ENCODE measurements around the gene ZFR. TPM values are rescaled to one million over a fixed set of nuclear protein-coding genes. Genes with fewer than 3 reads are reported as not detected.
"Not testable (repeated sequence)": the region's sequence is repeated elsewhere in the genome, so short reads cannot be mapped to it uniquely, and the experiment has no call there.

ZFR gene
- polyA plus RNA-seq, 1 donor (not counting 4 experiments of a cell fraction or from before 2014, with no cell fraction given): 58.7 TPM

GRCh38 chr5:32454821-32455220 is 10.3 kb upstream of the ZFR start:
- H3K9me3 ChIP-seq (ENCODE audit: control insufficient read depth, low read depth, low read length): no peaks in the 10 kb centered on the region
- H3K79me2 ChIP-seq (ENCODE audit: control insufficient read depth, insufficient read depth, low read length): no peaks in the 10 kb centered on the region
- DNase-seq (ENCODE audit: low read depth, low spot score) (no peak), FAIRE-seq (no peak)
- no peak for TF ChIP-seq CTCF (optimal IDR thresholded peaks at IDR 0.05 in 1 of 3, IDR thresholded peaks at IDR 0.05 in 1 of 3, conservative IDR thresholded peaks at IDR 0.05 in 1 of 3; ENCODE audit: extremely low read depth in 1 of 3, insufficient read depth in 2 of 3, low read length in 3 of 3)
- no peak for TF ChIP-seq EZH2 (IDR thresholded peaks at IDR 0.05; ENCODE audit: low read length)
- no peaks in the 10 kb centered on the region for H3K36me3 ChIP-seq (ENCODE audit: control insufficient read depth in 2 of 2, extremely low read depth in 1 of 2, insufficient read depth in 2 of 2, low read length in 2 of 2)
- no peaks in the 10 kb centered on the region for H3K4me1 ChIP-seq (ENCODE audit: control insufficient read depth, extremely low read depth, insufficient read depth, low read length)
- H4K20me1 ChIP-seq (ENCODE audit: control insufficient read depth, extremely low read depth, insufficient read depth, low read length): no peaks in the 10 kb centered on the region
- no peak overlapping the region for H3K4me2 ChIP-seq (ENCODE audit: control insufficient read depth, extremely low read depth, insufficient read depth, low read depth, low read length)
- no peak overlapping the region for H3K9ac ChIP-seq (ENCODE audit: control insufficient read depth, extremely low read depth, insufficient read depth, low read length)
- no peaks in the 10 kb centered on the region for H3K9me1 ChIP-seq (ENCODE audit: control insufficient read depth, extremely low read depth, insufficient read depth, low read length)
- H3K27me3 ChIP-seq (ENCODE audit: control insufficient read depth, extremely low read depth, insufficient read depth, low read length): peaks cover 2% of the 10 kb centered on the region
- H2AFZ ChIP-seq (ENCODE audit: control insufficient read depth, low read length): no peak overlapping the region
- H3K4me3 ChIP-seq (ENCODE audit: control insufficient read depth in 2 of 3, extremely low read depth in 1 of 3, insufficient read depth in 2 of 3, low read depth in 1 of 3, low read length in 3 of 3): no peak overlapping the region
- H3K27ac ChIP-seq (ENCODE audit: control insufficient read depth, insufficient read depth, low read length): no peak overlapping the region
- dilution Hi-C loops (cut with MboI; ENCODE audit: extremely low pct_ligation_motif_present, low sequenced_read_pairs): no loop called here

GRCh38 chr5:32453916-32454315 is 9.4 kb upstream of the ZFR start:
- no peaks in the 10 kb centered on the region for H3K4me1 ChIP-seq (ENCODE audit: control insufficient read depth, extremely low read depth, insufficient read depth, low read length)
- no peak overlapping the region for H3K4me2 ChIP-seq (ENCODE audit: control insufficient read depth, extremely low read depth, insufficient read depth, low read depth, low read length)
- no peak overlapping the region for H3K9ac ChIP-seq (ENCODE audit: control insufficient read depth, extremely low read depth, insufficient read depth, low read length)
- H3K27me3 ChIP-seq (ENCODE audit: control insufficient read depth, extremely low read depth, insufficient read depth, low read length): peaks cover 2% of the 10 kb centered on the region
- H2AFZ ChIP-seq (ENCODE audit: control insufficient read depth, low read length): no peak overlapping the region
- dilution Hi-C loops (cut with MboI; ENCODE audit: extremely low pct_ligation_motif_present, low sequenced_read_pairs): no loop called here
- no peaks in the 10 kb centered on the region for H3K9me3 ChIP-seq (ENCODE audit: control insufficient read depth, low read depth, low read length)
- TF ChIP-seq CTCF (optimal IDR thresholded peaks at IDR 0.05 in 1 of 3, IDR thresholded peaks at IDR 0.05 in 1 of 3, conservative IDR thresholded peaks at IDR 0.05 in 1 of 3; ENCODE audit: extremely low read depth in 1 of 3, insufficient read depth in 2 of 3, low read length in 3 of 3) (no peak), EZH2 (IDR thresholded peaks at IDR 0.05; ENCODE audit: low read length) (no peak)
- H3K4me3 ChIP-seq (ENCODE audit: control insufficient read depth in 2 of 3, extremely low read depth in 1 of 3, insufficient read depth in 2 of 3, low read depth in 1 of 3, low read length in 3 of 3): no peak overlapping the region
- no peaks in the 10 kb centered on the region for H3K36me3 ChIP-seq (ENCODE audit: control insufficient read depth in 2 of 2, extremely low read depth in 1 of 2, insufficient read depth in 2 of 2, low read length in 2 of 2)
- no peaks in the 10 kb centered on the region for H4K20me1 ChIP-seq (ENCODE audit: control insufficient read depth, extremely low read depth, insufficient read depth, low read length)
- no peaks in the 10 kb centered on the region for H3K9me1 ChIP-seq (ENCODE audit: control insufficient read depth, extremely low read depth, insufficient read depth, low read length)
- no peaks in the 10 kb centered on the region for H3K79me2 ChIP-seq (ENCODE audit: control insufficient read depth, insufficient read depth, low read length)
- no peak overlapping the region for H3K27ac ChIP-seq (ENCODE audit: control insufficient read depth, insufficient read depth, low read length)
- DNase-seq (ENCODE audit: low read depth, low spot score): no peak
- FAIRE-seq: no peak

GRCh38 chr5:32452316-32452715 is 7.8 kb upstream of the ZFR start:
- not testable (repeated sequence) for H3K4me2 ChIP-seq (ENCODE audit: control insufficient read depth, extremely low read depth, insufficient read depth, low read depth, low read length); H3K4me3 ChIP-seq (ENCODE audit: control insufficient read depth in 2 of 3, extremely low read depth in 1 of 3, insufficient read depth in 2 of 3, low read depth in 1 of 3, low read length in 3 of 3); DNase-seq (ENCODE audit: low read depth, low spot score)

More at GRCh38 chr5:32452316-32452715, 7.8 kb upstream of the ZFR start:
- H3K9ac ChIP-seq (ENCODE audit: control insufficient read depth, extremely low read depth, insufficient read depth, low read length); H3K27ac ChIP-seq (ENCODE audit: control insufficient read depth, insufficient read depth, low read length); H3K9me3 ChIP-seq (ENCODE audit: control insufficient read depth, low read depth, low read length); H3K36me3 ChIP-seq (ENCODE audit: control insufficient read depth in 2 of 2, extremely low read depth in 1 of 2, insufficient read depth in 2 of 2, low read length in 2 of 2); dilution Hi-C loops (cut with MboI; ENCODE audit: extremely low pct_ligation_motif_present, low sequenced_read_pairs); H3K9me1 ChIP-seq (ENCODE audit: control insufficient read depth, extremely low read depth, insufficient read depth, low read length); H3K79me2 ChIP-seq (ENCODE audit: control insufficient read depth, insufficient read depth, low read length); H3K27me3 ChIP-seq (ENCODE audit: control insufficient read depth, extremely low read depth, insufficient read depth, low read length); H3K4me1 ChIP-seq (ENCODE audit: control insufficient read depth, extremely low read depth, insufficient read depth, low read length); H4K20me1 ChIP-seq (ENCODE audit: control insufficient read depth, extremely low read depth, insufficient read depth, low read length); H2AFZ ChIP-seq (ENCODE audit: control insufficient read depth, low read length); FAIRE-seq: not testable (repeated sequence)

Data from keratinocyte (primary cell).